Activated CD4-positive, alpha-beta T cell treated with anti-CD3 and anti-CD28 coated beads for 24 hours (primary cell): ENCODE data around the gene KLF6.

ENCODE experiments used
- DNase-seq, 2 donors: peaks; one replicate each; pipeline ENCODE4 v3.0.0-alpha.2; 2020; ENCODE audit warnings: low read depth in 2 of 2

Gene KLF6

DNA sequence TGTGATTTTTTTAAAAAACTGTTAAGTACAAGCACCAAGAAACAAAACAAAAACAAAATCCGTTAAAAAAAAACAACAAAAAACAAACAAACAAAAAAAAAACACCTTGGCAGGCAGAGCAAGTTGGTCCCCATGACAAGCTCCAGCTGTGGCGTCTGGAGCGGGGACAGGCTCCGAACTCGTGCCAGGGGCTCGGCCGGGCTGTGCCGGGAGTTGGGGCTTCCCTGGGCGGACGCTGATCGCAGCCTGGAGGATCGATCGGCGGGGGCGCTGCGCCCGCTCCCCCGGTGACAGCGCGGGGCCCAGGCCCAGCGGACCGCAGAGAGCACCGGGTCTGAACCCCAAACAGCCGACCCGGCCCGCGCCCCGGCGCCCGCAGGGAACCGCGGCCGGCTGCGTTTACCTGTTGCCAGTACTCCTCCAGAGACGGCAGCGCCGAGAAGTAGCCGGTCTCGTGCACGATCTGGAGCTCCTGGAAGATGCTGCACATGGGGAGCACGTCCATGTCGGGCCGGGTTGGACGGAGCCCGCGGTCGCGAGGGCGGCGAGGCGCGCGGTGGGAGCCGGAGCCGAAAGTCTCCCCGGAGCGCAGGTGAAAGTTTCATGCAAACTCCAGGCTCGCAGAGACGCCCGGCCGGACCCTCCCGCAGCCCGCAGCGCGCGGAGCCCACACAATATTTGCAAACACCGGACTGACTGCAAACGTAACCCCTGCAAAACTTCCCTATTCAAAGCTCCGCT lies at the start of gene KLF6:
TSS of gene KLF6 (minus strand) at position 700 of the 741 bp plus-strand sequence. CDS start at position 505, 195 bp downstream.
- DNase-seq = no peak

GRCh38 chr10:3834404-3834803 lies 49.4 kb upstream of the KLF6 start:
- DNase-seq = no peak

DNA sequence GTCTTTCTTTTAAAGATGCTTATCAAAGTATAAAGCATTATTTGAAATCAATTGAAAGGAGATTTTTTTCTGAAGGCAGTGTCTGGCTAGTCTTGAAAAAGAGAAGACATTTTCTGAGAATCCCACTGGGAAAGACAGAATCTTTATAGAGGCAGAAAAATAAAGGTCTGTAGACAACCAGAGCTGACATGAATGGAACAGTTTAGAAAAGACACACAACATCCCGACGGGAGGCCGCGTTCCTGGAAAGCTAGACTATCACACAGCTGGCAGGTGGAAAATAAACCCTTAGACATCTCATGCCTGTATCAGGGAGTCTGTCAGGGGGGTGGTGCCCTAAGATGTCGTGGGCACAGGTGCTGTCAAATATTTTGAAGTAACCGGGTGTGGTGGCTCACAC lies 48.0 kb upstream of the KLF6 start:
- DNase-seq = no peak

GRCh38 chr10:3832022-3832786 lies 47.2 kb upstream of the KLF6 start:
- DNase-seq = no peak

GRCh38 chr10:3831608-3832007 lies 46.6 kb upstream of the KLF6 start:
- no peak for DNase-seq

DNA sequence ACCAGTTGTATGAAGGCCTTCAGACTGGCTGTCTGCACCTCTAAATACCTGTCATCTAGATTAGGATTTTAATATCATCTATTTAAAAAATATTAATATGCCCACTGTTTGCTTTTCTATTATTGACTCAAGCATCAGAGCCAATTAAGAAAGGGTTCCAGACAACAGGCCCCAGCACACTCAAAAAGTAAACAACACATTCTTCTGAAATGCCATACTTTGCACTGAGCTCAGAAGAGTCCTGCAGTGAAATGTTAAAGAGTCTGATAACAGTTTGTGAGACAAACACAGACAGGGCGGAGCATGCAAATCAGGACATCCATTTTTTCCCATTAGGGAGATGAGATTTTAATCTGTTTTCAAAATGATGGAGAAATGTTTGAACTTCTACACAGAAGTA lies 45.9 kb upstream of the KLF6 start:
- no peak for DNase-seq

DNA sequence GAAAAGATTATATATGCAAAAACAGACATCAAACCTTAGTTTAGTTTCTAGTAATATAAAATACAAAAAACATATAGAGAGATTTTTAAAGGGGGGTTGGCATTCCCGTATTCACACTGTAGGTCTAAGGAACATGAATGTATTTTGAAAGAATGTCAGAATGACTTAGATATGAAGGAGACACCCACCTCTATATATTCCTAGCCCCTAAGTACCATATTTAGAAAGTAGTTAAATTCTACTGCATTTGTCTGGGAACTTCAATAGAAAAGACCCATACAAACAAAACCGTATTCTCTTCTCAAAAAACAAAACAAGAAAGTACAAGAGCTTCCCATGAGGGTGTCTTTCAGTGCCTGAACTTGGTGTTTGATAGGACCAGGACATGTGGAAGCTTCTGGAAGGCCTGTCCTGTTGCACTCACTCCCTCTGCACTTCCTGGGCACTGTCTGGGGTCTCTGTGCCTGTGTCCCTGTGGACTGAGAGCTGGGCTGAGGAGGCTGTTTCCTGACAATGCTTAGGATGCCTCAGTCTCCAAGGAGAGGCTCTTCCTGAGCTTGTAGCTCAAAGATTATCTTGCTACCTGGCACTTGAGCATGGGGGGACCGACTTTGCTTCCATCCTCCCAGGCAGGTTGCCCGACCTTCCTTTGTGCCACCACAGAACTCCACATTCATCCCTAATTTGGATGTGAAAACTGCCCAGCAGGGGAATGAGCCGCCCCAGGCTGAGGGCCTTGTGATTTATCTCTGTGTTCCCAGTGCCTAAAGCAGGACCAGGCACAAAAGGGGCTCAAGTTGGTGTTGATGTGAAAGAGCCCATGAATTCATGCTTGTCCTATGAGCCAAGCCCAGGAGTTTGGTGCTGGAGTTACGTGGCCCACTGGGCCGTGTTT lies 44.4 kb upstream of the KLF6 start:
- no peak for DNase-seq

- DNase-seq = no peak
Observed at GRCh38 chr10:3828404-3829155, 43.6 kb upstream of the KLF6 start.

- no peak for DNase-seq
Observed at GRCh38 chr10:3827768-3828403, 42.9 kb upstream of the KLF6 start.

- no peak for DNase-seq
Observed at GRCh38 chr10:3827266-3827665, 42.3 kb upstream of the KLF6 start.

DNA sequence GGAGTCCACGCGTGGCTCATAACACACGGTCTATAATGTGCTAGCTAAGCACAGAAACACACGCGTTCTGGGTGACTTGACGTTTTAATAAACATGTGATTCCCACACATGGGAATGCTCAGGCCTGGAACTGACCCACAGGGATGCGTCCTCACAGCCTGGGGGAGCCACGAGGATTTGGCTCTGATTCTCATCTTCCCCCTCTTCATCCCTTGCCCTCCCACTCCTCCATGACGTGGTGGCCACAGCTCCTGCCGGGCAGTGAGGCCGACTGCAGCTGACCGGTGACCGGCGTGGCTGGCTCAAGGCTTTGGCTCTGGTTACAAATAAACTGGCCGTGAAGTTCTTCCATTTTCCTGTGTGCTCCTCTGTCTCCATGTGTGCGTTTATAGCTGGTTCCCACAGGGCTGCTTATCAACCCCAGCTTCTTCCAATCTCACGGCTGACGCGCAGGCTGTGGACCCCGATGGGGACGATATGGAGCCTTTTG lies 40.9 kb upstream of the KLF6 start:
- no peak for DNase-seq

GRCh38 chr10:3825244-3825643 lies 40.2 kb upstream of the KLF6 start:
- DNase-seq = no peak

DNA sequence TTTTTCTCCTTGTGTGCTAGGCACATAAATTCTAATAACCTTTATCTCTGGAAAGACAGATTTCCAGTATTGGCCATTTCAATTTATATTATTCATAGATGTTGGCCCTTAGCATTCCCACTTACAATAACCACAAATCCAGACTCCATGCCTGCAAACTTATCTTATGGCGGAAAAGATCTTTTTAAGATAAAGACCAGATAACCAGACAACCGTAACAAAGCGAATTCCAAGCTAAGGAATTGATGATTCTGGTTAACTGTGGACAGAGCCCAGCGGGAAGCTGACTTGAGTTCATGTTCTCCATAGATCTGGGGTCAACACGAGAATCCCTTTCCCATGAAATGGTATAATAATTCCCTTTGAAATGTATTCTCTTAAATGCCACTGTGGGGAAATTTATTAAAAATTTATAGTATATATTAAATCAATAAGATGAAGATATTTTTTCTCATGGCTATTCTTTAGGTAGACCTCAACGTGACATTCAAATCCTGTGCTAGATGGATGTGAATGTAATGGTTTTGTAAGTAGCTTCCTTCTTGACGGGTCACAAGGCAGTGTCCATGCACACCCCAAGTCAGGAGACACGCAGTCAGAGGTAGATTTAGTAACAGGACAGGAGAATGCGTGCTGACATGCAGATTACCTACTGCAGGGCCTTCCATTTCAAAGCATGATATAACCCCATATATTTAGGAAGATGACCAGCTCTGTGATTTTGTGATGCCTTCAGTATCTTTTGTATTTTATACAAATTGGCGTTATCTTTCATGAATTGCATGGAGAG lies 37.7 kb upstream of the KLF6 start:
- DNase-seq = no peak

GRCh38 chr10:3820255-3820654 lies 35.2 kb upstream of the KLF6 start:
- DNase-seq = no peak

DNA sequence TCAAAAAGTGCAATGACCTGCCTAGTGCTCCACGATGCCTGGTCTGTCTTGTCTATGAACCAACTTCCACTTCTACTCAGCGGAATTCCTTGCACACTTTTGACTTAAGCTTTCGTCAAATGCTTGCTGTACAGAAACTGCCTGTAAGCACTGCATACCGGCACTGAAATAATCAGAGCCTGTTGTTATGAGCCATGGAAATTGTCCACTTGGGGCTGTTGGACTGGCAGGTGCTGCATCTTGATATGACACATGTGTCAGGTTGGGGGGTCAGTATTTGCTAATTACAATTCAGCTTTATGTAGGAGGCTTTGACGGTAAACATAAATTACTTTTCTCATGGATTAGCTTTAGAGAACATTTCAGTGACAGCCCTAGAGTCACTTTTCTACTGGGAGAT lies 32.0 kb upstream of the KLF6 start:
- no peak for DNase-seq

GRCh38 chr10:3814838-3815220 lies 29.8 kb upstream of the KLF6 start:
- no peak for DNase-seq

DNA sequence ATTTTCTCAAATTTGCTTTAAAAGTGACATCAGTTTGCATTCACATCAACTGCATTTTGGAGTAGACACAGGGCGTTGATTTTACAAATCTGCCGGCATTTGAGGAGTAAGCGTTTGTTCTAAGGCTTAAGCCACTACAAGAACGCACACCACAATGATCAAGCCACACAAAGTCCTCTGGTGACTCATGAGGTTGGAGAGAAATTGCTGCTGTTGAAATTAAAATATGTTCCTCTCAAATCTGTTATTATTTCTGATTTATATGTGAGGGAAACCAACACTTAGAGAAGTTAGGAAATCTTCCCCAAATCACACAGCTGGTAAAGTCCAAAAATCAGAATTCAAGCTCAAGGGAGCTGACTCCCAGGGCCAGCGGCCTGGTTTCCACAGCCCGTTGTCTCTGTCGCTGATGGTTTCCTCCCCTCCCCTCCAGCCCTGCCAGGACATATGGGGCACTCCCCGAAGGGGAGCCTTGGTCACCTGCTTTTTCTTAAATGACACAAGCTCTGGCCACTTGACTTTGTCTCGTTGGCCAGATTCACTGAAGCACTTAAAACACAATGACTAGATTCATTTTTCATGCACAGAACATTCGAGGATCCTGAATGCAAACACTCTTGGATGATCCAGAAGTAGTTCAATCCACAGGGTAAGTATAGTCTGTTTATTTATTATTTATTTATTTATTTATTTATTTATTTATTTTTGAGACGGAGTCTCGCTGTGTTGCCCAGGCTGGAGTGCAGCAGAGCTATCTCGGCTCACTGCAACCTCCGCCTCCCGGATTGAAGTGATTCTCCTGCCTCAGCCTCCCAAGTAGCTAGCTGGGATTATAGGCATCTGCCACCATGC lies 29.2 kb upstream of the KLF6 start:
- no peak for DNase-seq

GRCh38 chr10:3813267-3813666 lies 28.3 kb upstream of the KLF6 start:
- no peak for DNase-seq

DNA sequence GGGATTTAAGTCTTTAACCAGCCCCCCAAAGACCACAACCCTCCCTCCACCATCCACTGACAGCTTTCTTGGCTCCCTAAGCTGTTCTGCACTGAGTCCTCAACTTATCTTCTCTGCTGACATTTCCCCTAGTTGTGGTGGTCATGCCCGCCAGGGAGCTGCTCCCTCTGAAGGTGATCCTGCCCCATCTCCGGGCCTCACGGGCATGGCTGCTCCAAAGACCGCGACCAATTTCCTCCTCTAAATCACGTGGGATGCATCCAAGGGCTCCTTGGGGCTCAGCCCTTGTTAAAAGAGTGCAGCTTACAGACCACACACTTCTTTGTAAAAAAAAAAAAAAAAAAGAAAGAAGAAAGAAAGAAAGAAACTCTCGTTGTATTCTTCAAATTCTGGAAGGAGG lies 27.1 kb upstream of the KLF6 start:
- DNase-seq = no peak
